ENCODE data around the gene TXNL4B. TPM values are rescaled to one million over a fixed set of nuclear protein-coding genes. Genes with fewer than 3 reads are reported as not detected.

The TXNL4B gene
- total and polyA plus RNA-seq, 4 donors = 5.4 to 17.7 (median 12.7) TPM

DNA sequence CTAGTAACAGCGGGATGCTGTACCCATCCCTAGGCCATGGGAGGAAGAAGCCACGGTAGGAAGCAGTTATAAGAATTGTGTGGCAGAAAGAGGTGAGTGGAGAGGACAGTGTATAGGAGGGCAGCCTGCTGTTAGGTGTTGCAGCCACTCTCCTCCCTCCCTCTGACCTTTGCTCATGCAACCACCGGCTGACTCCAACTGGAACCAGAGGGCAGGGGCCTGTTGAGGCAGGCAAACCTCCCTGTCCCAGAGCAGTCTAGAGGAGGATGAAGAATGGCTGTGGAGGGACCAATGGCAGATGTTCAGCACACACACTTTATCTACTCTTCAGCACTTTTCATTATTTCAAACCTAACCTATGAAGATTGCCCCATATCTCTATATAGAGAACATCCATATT lies 2.2 kb downstream of the TXNL4B start:
- Histone ChIP-seq H3K4me1 (ENCODE audit: control insufficient read depth in 5 of 5, insufficient read depth in 5 of 5, low read length in 5 of 5) (peaks cover 0 to 25% (median 6%) of the 10 kb centered on the region in 5 donors), H3K9ac (ENCODE audit: insufficient read depth in 1 of 2, low read length in 2 of 2) (no peak overlapping the region), H3K4me3 (no peak overlapping the region), H3K9me3 (ENCODE audit: control insufficient read depth in 4 of 4, insufficient read depth in 3 of 4, low read length in 3 of 4) (no peaks in the 10 kb centered on the region), H3K27ac (ENCODE audit: low read depth in 1 of 2, low read length in 1 of 2) (no peak overlapping the region), H3K27me3 (ENCODE audit: control insufficient read depth in 3 of 3, insufficient read depth in 3 of 3, low read length in 2 of 3) (no peaks in the 10 kb centered on the region), H3K36me3 (ENCODE audit: control insufficient read depth in 4 of 4, insufficient read depth in 4 of 4, low read length in 4 of 4) (peaks cover 16 to 26% (median 22%) of the 10 kb centered on the region in 4 donors)
- ATAC-seq (ENCODE audit: insufficient read depth, low FRiP score) = no peak
- TF ChIP-seq, protein P1, sequence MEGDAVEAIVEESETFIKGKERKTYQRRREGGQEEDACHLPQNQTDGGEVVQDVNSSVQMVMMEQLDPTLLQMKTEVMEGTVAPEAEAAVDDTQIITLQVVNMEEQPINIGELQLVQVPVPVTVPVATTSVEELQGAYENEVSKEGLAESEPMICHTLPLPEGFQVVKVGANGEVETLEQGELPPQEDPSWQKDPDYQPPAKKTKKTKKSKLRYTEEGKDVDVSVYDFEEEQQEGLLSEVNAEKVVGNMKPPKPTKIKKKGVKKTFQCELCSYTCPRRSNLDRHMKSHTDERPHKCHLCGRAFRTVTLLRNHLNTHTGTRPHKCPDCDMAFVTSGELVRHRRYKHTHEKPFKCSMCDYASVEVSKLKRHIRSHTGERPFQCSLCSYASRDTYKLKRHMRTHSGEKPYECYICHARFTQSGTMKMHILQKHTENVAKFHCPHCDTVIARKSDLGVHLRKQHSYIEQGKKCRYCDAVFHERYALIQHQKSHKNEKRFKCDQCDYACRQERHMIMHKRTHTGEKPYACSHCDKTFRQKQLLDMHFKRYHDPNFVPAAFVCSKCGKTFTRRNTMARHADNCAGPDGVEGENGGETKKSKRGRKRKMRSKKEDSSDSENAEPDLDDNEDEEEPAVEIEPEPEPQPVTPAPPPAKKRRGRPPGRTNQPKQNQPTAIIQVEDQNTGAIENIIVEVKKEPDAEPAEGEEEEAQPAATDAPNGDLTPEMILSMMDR (IDR thresholded peaks at IDR 0.05; ENCODE audit: control extremely low read depth, extremely low read depth) = no peak
- no peak for DNase-seq
- WGBS, 2 donors = 78 to 89% methylated on average over 3 of the region's 3 CpGs

DNA sequence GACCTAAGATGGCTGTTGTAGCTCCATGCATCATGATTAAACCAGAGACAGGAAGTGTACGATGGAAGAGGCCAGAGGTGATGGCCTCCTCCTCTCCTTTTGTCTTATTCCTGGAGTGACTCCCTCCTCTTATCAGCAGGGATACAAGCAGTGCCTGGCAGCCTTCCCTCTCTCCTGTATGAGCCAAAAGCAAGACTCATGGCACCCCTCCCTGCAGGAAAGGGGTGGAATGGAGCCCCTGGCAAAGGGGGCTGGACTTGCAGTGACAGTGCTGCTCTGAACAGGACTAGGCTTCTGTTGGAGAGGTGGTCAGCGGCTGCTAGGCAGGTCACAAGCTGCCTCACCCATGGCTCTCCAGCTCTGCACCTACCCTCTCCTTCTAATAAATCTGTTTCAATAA lies 8.4 kb downstream of the TXNL4B start:
- WGBS, 2 donors = 96% methylated on average over 2 of the region's 2 CpGs

DNA sequence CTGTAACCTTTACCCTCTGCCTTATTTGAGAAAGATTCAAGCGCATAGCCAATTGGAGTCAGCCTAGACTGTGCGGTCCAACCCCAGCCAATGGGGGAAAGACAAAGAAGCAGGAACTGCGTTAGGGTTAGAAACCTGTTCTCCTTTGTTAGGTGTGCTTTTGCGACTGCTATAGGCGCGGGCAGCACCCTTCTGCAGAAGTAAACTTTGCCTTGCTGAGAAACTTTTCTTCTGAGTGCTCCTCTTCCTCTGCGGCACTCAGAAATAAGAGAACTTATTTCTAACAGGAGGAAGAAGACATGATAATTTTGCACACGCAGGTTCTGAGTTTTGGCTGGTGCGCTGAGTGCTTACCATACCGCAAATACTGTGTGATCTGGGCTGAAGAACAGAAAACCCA lies 9.0 kb downstream of the TXNL4B start:
- Histone ChIP-seq H3K4me3 (no peak overlapping the region), H3K4me1 (ENCODE audit: control insufficient read depth in 5 of 5, insufficient read depth in 5 of 5, low read length in 5 of 5) (no peaks in the 10 kb centered on the region), H3K9ac (ENCODE audit: insufficient read depth in 1 of 2, low read length in 2 of 2) (no peak overlapping the region), H3K27me3 (ENCODE audit: control insufficient read depth in 3 of 3, insufficient read depth in 3 of 3, low read length in 2 of 3) (no peaks in the 10 kb centered on the region), H3K36me3 (ENCODE audit: control insufficient read depth in 4 of 4, insufficient read depth in 4 of 4, low read length in 4 of 4) (peaks cover 18 to 26% (median 24%) of the 10 kb centered on the region in 4 donors), H3K27ac (ENCODE audit: low read depth in 1 of 2, low read length in 1 of 2) (no peak overlapping the region), H3K9me3 (ENCODE audit: control insufficient read depth in 4 of 4, insufficient read depth in 3 of 4, low read length in 3 of 4) (peaks cover 0 to 7% (median 3%) of the 10 kb centered on the region in 4 donors)
- TF ChIP-seq, protein P1 (IDR thresholded peaks at IDR 0.05; ENCODE audit: control extremely low read depth, extremely low read depth) = no peak
- DNase-seq (no peak), ATAC-seq (ENCODE audit: insufficient read depth, low FRiP score) (no peak)
- 98% methylated on average over 10 of the region's 10 CpGs for WGBS, 2 donors

More for the DNA sequence above, 8.4 kb downstream of the TXNL4B start:
- TF ChIP-seq, protein P1 (IDR thresholded peaks at IDR 0.05; ENCODE audit: control extremely low read depth, extremely low read depth) = no peak
- peaks cover 0 to 7% (median 3%) of the 10 kb centered on the region in 4 donors for H3K9me3 ChIP-seq (ENCODE audit: control insufficient read depth in 4 of 4, insufficient read depth in 3 of 4, low read length in 3 of 4)
- no peak overlapping the region for H3K9ac ChIP-seq (ENCODE audit: insufficient read depth in 1 of 2, low read length in 2 of 2)
- ATAC-seq (ENCODE audit: insufficient read depth, low FRiP score) (no peak), DNase-seq (no peak)
- H3K36me3 ChIP-seq (ENCODE audit: control insufficient read depth in 4 of 4, insufficient read depth in 4 of 4, low read length in 4 of 4) = peaks cover 21 to 31% (median 28%) of the 10 kb centered on the region in 4 donors
- peak overlapping the region in 1 of 2 donors; percentile 55 for H3K27ac ChIP-seq (ENCODE audit: low read depth in 1 of 2, low read length in 1 of 2)
- no peak overlapping the region for H3K4me3 ChIP-seq
- no peaks in the 10 kb centered on the region for H3K27me3 ChIP-seq (ENCODE audit: control insufficient read depth in 3 of 3, insufficient read depth in 3 of 3, low read length in 2 of 3)
- no peaks in the 10 kb centered on the region for H3K4me1 ChIP-seq (ENCODE audit: control insufficient read depth in 5 of 5, insufficient read depth in 5 of 5, low read length in 5 of 5)

All from lung (tissue), 12 donors.